Measurements from ENCODE around the gene UNC5CL.

GRCh38 chr6:41027241-41027640, 11.8 kb downstream of the UNC5CL start:
- TF ChIP-seq, protein P1, sequence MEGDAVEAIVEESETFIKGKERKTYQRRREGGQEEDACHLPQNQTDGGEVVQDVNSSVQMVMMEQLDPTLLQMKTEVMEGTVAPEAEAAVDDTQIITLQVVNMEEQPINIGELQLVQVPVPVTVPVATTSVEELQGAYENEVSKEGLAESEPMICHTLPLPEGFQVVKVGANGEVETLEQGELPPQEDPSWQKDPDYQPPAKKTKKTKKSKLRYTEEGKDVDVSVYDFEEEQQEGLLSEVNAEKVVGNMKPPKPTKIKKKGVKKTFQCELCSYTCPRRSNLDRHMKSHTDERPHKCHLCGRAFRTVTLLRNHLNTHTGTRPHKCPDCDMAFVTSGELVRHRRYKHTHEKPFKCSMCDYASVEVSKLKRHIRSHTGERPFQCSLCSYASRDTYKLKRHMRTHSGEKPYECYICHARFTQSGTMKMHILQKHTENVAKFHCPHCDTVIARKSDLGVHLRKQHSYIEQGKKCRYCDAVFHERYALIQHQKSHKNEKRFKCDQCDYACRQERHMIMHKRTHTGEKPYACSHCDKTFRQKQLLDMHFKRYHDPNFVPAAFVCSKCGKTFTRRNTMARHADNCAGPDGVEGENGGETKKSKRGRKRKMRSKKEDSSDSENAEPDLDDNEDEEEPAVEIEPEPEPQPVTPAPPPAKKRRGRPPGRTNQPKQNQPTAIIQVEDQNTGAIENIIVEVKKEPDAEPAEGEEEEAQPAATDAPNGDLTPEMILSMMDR (conservative IDR thresholded peaks at IDR 0.05; ENCODE audit: low read depth, low read length), result no peak
- no peak for TF ChIP-seq EZH2 (IDR thresholded peaks at IDR 0.05; ENCODE audit: borderline replicate concordance, low read depth, low read length, poor library complexity, severe bottlenecking)
